Fibroblast of villous mesenchyme (primary cell): ENCODE measurements around the gene SH2D2A. TPM values are rescaled to one million over a fixed set of nuclear protein-coding genes. Genes with fewer than 3 reads are reported as not detected.

Experiments
- DNase-seq: peaks from one replicate; pipeline ENCODE4 v3.0.0-alpha.2; 2010; ENCODE audit warnings: low read depth
- H3K4me3 ChIP-seq: 2 replicates; pipeline ENCODE4 v1.5.1; 2011; ENCODE audit warnings: low read depth, mild to moderate bottlenecking, low read length
- total RNA-seq: library from RNA; depleted of rRNA; stranded (reverse); fragments of >200 nt; gene quantifications from 2 replicates; pipeline ENCODE4 v1.2.3, GENCODE V29; 2012
- TF ChIP-seq, protein P1 (sequence below): IDR thresholded peaks from 2 replicates; pipeline ENCODE4 v1.5.1; 2012; ENCODE audit warnings: low read depth, mild to moderate bottlenecking, low read length; ENCODE audit not compliant: insufficient read depth

Gene SH2D2A
- total RNA-seq, 1 donor, result not detected

DNA sequence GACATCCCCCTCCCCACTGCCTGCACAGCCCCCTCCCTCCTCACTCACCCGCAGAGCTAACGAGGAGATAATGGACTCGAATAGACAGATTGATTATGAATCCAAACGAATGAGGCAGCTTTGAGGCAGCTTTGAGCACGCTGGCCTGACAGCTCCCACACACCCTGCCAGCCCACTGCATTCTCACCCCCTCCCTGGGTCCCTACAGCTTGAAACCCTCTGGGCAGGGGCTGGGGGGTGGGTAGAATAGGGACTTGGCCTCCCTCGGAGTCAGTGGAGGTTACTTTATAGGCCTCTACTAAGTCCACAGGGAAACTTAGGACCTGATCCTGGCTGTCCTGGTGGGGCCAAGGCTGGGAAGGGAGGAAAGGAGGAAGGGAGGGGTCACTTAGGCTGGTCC, 45.9 kb upstream of the SH2D2A start:
- H3K4me3 ChIP-seq, result no peak overlapping the region
- TF ChIP-seq, protein P1, sequence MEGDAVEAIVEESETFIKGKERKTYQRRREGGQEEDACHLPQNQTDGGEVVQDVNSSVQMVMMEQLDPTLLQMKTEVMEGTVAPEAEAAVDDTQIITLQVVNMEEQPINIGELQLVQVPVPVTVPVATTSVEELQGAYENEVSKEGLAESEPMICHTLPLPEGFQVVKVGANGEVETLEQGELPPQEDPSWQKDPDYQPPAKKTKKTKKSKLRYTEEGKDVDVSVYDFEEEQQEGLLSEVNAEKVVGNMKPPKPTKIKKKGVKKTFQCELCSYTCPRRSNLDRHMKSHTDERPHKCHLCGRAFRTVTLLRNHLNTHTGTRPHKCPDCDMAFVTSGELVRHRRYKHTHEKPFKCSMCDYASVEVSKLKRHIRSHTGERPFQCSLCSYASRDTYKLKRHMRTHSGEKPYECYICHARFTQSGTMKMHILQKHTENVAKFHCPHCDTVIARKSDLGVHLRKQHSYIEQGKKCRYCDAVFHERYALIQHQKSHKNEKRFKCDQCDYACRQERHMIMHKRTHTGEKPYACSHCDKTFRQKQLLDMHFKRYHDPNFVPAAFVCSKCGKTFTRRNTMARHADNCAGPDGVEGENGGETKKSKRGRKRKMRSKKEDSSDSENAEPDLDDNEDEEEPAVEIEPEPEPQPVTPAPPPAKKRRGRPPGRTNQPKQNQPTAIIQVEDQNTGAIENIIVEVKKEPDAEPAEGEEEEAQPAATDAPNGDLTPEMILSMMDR, result no peak
- DNase-seq, result no peak

DNA sequence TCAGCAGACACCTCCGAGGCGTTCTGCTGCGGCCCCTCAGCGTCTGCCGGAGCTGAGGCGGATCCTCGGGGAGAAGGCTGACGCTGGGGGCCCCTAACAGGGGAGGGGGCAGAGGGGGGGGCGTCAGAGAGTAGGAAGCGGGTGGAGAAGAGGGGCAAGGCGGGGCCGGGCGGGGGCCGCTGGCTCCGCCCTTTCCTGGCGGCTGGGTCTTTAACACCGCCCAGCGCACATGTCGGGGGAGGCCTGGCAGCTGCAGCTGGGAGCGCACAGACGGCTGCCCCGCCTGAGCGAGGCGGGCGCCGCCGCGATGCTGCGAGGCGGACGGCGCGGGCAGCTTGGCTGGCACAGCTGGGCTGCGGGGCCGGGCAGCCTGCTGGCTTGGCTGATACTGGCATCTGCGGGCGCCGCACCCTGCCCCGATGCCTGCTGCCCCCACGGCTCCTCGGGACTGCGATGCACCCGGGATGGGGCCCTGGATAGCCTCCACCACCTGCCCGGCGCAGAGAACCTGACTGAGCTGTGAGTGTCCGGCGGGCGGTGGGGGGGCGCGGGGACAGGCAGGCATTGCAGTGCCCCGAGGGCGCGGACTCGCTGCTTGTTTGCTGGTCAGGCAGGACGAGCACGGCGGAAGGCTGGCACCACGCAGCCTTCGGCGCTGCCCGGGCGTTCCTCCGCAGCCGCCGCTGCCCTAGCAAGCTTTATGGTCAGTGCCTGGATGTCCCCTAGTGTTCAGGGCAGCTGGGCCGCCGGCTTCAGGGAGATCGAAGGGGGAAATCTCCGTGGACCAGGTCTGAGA, 44.2 kb upstream of the SH2D2A start, which contains the start of gene NTRK1:
Gene NTRK1 (plus strand): TSS at position 238 of the 796 bp plus-strand sequence. CDS start 70 bp downstream, at position 308.
- peak; percentile 29 for DNase-seq
- H3K4me3 ChIP-seq, result peak within 1 kb of the TSS; percentile 54
- TF ChIP-seq, protein P1, result no peak

DNA sequence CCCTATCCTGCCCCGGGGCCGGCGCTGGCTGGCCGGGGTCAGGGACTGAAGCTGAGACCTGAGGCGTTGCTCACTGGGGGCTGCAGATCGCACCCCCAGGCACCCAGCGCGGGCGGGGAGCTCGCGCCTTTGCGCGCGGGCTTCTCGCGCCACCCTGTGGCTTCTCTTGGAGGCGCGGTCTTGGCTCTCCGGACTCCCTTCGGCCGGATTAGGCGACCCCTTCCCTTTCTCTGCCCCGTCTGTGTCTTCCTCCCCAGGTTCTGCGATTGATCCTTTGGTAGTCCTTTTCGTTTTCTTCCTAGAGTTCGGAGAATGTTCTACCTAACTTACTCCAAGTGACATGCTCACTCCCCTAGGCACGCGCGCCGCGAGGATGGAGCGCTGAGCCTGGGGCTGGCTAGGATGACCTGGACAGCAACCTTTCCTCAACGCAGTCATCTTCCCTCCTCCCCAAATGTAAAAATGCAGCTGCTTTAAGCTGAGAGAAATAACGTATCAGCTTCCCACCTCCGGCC, 43.5 kb upstream of the SH2D2A start:
- peak; percentile 45 for DNase-seq
- TF ChIP-seq, protein P1, result peak; percentile 85
- H3K4me3 ChIP-seq, result peak overlapping the region; percentile 54

DNA sequence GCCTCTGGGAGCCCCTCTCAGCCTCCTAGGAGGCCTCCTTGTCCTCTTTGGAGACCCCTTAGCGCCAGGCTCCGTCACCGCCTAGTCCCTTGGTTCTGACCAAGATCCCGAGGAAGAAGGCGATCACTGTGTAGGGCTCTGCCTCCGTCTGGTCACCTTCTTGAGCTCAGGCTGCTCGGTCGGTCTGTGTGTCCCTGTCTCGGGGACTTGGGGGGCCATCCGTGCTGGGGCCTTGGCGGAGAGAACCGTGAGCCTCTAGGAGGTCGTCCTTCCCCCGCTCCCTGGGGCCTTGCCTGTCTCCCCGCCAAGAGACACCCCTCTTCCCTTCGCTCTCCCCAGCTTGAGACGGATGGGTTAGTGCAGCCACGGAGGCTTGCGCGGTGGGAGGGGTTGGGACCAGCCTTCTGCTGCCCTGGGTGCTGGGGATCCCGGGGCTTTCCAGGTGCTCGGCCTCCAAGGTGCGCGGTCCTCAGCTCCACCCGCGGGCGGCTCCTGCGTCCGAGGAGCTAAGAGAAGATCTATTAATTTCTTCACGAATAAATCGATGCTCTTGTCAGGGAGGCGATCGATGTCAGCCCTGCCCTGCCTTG, 43.0 kb upstream of the SH2D2A start:
- TF ChIP-seq, protein P1, result no peak
- peak overlapping the region; percentile 54 for H3K4me3 ChIP-seq
- DNase-seq, result peak; percentile 41

DNA sequence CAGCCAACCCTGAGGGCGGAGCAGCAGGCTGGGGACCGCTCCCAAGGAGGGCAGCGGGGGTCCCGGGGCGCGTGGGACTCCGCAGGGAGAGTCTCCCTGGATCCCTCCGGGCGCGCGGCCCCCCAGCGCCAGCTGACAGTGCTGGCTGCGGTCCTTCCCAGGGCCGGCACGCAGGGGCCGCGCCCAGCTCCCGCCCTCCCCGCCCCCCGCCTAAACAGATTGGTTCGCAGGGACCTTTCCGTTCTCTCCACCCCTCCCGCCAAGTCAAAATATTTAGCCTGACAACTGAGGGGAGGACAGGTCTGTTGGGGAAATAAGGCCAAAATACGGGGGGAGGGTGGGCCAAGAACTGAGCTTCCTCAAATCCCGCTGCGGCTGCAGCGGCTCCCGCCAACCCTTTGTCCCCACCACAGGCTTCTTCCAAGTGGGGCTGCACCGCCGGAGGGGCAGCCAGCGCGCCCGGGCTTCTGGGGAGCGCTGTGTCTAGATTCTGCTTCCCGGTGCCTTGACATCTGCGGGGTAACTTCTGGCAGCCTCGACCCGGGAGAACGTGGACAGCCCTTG, 42.4 kb upstream of the SH2D2A start, which contains the start of gene INSRR:
Gene INSRR (minus strand): TSS at position 159 of the 564 bp plus-strand sequence. CDS start 496 bp downstream, outside the sequence.
- H3K4me3 ChIP-seq, result peak within 1 kb of the TSS; percentile 54
- DNase-seq, result peak; percentile 17
- TF ChIP-seq, protein P1, result no peak

DNA sequence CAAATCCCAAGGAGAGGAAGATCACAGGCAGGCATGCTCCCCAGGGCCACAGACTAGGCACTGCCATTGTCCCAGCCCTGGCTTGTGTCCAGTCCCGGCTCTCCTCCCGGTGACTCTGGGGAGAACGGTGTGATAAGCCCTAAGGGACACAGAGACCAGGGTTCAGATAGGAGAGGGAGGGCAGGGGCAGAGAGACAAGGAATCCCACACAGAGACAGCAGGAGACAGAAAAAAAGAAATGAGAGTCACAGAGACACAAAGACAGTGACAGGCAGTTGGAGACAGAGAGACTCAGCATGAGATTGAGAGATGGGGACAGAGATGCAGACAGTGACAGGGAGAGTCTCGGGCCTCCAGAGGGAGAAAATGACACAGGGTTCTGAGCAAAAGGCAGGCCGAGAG, 41.9 kb upstream of the SH2D2A start:
- TF ChIP-seq, protein P1, result no peak
- no peak for DNase-seq
- peak overlapping the region; percentile 15 for H3K4me3 ChIP-seq
